Measurements from ENCODE around the gene BAZ1A.
"Not testable (repeated sequence)": the region's sequence is repeated elsewhere in the genome, so short reads cannot be mapped to it uniquely, and the experiment has no call there.

The BAZ1A gene

DNA sequence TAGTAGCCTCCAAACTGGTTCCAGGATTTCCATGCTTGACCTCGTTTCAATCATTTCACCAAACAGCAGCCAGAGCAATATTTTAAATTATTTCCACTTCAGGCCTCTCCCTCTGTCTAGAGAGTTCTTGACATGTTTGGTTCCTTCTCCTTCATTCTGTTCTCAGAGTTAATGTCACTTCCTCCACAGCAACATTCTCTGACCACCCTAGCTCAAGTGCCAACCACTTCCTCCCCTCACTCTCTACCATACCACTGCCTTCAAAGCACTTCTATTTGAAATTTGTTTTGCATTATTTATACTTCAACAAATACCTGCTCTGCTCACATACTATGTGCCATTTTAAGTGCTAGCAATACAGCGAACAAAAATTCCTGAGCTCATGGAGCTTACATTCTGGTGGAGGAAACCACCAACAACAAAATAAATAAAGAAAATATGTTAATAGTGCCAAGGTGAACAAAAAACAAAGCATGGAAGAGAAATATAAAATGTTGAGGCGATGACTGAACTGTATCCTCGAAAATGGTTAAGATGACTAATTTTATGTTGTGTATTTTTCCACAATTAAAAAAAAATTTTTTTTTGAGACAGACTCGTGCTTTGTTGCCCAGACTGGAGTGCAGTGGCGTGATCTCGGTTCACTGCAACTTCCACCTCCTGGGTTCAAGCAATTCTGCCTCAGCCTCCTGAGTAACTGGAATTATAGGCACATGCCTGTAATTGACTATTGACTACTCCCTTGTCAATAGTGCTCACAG, 17.3 kb downstream of the BAZ1A start:
- peak; percentile 20 for DNase-seq

DNA sequence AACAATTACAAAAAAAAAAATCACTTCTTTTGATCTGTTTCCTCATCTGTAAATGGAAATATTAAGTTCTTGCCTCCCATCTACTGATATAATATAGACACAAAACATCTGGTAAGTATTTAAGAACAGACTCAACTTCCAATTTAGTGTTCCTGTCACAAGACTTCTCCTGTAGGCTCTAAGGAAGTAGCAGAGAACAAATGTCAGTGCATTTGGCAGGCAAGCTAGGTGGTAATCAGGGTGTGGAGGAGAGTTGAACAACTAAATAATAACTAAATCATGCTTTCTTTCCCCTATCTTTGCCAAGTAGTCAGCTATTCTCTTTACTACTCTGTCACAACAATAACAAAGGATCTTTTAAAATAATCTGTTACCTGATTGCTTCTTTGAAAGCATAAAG, 22.1 kb downstream of the BAZ1A start:
- no peak for DNase-seq

DNA sequence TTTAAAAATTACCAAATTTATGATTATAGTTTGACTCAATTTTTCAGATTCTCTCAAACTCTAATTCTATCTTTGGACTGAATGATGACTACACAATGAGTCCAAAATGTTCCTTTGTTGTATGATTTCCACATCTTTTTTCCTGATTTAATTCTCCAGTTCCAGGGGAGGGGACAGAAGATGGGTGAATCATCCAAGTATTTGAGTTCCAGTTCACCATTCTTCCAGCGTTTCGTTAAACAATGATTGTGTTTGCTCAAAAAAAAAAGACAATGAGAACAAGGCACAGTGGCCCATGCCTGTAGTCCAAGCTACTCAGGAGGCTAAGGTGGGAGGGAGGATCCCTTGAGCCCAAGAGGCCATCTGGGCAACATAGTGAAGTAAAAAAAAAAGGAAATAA, 23.8 kb downstream of the BAZ1A start:
- DNase-seq, result no peak

DNA sequence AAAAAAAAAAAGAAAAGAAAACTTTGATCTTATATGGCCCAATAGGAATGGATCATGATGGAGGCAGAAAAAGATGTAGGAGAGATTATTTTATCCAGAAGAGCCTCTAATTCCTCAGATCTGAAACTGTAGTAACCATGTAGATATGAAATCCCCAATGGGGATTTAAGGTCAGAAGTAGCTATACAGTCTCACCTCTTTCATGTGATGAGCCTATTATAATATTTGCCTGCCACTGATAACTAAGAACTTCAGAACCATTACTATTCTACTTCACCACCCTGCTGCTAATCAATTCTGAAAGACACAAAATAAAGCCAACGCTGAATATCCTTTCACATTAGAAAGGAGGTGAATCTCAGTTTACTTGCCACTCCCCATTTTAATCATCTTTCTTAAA, 29.3 kb downstream of the BAZ1A start:
- no peak for DNase-seq

DNA sequence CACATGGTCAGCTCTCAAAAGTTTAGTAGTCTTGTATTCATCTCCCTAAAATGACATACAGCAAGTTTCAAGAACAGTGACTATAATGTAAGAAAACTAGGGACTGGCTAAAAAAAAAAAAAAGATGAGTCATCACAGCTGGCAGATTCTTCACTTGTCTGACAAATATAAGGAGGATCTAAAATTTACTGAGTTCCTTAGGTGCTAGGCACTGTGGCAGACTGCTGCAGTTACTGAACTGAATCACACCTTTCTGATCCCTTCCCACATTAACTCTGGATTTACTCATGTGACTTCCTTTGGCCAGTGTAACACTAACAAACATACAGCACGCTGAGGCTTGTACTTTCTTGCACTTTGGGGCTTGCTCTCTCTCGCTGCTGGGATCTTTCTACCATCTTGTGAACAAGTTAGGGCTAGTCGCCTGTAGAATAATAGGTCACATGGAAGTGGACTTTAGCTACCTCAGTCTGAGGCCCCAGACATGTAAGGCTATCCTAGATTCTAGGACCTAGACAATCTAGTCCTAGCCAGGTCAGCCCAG, 32.1 kb downstream of the BAZ1A start:
- DNase-seq, result no peak

DNA sequence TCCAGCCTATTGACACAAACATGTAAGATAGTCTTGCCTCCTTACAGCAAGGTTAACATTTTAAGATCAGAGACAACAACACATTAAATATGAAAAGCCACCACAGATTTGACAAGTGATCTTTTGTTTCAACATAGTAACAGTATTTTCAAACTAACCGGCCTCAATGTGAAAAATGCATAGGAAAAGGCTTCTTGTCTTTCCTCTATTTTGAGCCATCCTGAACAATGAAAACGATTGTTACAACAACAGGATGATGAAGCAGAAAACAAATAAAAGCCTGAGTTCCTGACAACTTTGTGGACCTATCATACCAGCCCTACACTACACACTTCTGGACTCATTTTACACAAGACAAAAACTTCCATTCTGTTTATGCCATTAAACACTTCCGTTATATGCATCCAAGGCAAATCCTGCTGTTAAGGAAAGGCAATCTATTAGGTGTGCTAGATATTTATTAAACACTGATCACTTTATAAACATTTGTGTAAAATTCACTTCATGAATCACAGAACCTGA, 37.3 kb downstream of the BAZ1A start:
- no peak for DNase-seq

DNA sequence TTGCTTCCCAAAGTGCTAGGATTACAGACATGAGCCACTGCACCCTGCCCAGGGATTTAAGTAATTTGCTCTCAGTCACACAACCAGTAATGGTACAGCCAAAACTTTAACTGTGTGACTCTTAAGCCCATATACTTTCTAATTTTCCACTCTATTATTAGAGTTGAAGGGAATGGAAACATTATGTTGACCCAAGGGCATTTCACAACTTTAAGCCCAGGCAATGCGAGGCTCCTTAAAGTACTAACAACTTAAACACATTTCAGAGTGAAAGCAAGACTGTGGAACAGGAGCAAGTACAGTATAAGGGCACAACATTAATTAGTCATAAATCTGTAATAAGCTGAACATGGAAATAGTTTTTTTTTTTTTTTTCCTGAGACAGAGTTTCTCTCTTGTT, 39.8 kb downstream of the BAZ1A start:
- no peak for DNase-seq

DNA sequence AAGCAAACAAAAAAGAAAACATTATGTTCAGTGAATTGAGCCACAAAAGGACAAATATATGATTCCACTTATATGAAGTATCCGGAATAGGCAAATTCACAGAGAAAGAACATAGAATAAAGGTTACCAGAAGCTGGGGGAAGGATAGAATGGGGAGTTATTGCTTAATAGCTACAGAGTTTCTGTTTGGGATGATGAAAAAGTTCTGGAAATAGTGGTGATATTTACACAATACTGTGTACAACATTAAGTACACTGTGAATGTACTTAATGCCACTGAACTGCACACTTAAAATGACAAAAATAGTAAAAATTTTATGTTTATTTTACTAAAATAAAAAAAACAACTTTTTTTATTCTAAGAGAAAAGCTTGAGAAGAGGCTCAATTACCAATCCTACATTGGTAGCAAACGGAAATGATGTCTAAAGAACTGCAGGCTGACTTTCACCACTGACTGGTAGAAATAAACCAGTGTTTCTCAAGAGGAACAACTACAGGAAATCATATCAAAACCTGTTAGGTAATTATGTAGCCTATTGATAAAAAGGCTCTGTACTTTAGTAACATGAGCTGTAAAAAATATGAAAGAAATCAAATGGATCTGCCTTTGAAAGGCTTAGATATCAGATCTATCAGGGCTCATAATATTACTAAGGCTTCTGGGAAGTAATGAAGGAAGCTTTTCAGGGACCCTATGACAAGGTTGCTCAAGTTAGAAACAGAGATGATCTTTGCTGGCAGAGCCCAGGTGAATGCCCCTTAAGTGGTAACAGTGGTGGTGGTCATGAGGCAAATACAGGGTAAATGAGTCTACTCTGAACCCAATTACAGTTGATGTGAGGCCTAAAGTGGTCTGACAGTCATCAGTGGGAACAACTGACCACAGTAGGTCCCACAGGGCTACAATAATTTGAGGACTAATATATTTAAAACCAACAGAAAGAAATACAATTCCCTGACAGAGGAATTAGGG, 41.3 kb downstream of the BAZ1A start:
- DNase-seq, result no peak

DNA sequence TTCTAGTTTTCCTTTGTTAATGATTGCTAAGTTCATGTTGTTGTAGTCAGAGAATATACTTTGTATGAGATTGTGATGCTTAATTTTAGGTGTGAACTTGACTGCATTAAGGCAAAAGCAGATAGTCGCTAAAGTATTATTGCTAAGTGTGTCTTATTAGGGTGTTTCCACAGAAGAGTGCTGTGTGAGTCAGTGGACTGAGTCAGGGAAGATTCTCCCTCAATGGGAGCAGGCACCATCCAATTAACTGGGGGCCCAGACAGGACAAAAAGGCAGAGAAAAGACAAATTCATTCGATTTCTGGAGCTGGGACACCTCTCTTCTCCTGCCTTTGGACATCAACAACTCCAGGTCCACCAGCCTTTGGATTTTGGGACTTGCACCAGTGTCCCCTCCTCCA, 48.5 kb downstream of the BAZ1A start:
- DNase-seq, result no peak

DNA sequence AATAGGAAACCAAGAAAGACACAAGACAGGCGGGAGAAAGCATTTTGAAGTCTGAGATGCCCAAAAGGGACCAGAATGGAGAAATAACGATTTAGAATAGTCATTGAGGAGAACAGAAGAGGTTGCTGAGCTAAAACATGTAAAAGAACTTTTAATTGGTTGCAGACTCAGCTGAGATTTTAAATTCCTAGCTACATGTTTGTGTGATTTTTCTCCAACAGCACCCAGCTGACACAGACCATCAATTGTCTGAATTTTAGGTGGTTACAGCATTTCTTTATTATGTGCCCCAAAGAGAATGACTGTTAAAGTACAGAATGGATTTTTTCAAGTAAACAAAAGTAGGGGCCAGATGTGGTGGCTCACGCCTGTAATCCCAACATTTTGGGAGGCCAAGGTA, 50.3 kb downstream of the BAZ1A start:
- no peak for DNase-seq

DNA sequence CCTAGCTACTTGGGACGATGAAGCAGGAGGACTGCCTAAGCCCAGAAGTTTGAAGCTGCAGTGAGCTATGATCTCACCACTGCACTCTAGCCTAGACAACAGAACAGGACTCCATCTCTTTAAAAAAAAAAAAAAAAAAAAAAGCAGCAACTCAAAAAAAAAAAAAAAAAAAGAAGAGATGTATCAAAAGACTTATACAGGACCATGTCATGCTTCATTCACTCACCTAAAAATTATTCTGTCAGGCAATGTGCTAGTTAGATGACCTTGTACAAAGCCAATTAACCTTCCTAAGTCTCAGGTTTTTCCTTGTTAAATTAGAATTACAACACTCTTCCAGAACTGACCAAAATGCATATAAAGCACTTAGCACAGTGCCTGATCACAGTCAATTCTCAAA, 50.9 kb downstream of the BAZ1A start:
- DNase-seq, result no peak

DNA sequence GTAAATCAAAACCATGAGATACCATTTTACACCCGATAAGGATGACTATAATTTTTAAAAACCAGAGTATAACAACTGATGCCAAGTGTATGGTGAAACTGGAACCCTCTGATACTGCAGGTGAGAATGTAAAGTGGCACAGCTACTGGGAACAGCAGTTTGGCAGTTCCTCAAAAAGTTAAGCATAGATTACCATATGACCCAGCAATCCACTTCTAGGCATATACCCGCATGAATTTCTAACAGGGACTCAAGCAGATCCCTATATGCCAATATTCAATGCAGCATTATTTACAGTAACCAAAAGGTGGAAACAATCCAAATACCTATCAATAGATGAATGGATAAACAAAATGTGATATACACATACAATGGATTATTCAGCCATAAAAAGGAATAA, 57.4 kb downstream of the BAZ1A start:
- DNase-seq, result no peak

DNA sequence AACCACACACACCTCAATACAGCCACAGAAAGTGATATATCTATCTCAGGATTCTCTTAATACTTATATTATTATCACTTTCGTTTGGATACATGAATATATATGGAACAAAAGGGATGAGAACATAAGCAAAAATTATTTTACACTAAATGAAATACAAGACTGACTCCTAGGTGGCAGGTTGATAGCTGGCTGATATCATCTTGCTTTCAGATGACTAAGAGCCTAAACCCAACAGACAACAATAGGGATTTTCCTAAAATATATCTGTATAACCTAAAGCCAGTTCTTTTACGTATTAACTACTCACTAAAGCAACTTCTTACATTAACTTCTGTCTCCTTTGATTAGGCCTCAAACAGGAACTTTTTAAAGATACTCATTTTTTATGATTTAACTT, 65.1 kb downstream of the BAZ1A start:
- no peak for DNase-seq

DNA sequence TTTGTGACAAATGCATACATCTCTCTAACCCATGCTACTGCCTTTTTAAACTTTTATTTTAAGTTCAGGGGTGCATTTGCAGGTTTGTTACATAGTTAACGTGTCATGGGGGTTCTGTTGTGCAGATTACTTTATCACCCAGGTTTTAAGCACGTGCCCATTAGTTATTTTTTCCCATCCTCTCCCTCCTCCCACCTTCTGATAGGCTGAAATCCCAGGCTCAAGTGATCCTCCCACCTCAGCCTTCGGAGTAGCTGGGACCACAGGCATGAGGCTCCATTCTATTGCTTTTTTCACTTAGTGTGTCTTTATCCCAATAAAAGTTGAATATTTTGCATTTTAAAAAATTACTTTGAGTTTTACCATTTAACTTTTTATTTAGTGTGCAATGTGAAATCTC, 68.9 kb downstream of the BAZ1A start:
- no peak for DNase-seq

DNA sequence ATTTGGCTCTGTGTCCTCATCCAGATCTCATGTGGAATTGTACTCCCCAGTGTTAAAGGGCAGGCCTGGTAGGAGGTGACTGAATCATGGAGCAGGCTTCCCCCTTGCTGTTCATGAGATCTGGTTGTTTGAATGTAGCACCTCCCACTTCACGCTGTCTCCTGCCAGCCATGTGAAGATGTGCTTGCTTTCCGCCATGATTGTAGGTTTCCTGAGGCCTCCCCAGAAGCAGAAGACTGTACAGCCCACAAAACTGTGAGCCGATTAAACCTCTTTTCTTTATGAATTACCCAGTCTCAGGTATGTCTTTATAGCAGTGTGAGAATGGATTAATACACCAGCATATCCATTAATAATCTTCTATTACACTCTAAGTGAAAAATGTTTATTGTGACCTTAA, 70.2 kb downstream of the BAZ1A start:
- DNase-seq, result no peak

DNA sequence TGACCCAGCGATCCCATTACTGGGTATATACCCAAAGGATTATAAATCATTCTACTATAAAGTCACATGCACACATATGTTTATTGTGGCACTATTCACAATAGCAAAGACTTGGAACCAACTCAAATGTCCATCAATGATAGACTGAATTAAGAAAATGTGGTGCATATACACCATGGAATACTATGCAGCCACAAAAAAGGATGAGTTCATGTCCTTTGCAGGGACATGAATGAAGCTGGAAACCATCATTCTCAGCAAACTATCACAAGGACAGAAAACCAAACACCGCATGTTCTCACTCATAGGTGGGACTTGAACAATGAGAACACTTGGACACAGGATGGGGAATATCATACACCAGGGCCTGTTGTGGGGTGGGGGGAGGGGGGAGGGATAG, 76.3 kb downstream of the BAZ1A start:
- not testable (repeated sequence) for DNase-seq

DNA sequence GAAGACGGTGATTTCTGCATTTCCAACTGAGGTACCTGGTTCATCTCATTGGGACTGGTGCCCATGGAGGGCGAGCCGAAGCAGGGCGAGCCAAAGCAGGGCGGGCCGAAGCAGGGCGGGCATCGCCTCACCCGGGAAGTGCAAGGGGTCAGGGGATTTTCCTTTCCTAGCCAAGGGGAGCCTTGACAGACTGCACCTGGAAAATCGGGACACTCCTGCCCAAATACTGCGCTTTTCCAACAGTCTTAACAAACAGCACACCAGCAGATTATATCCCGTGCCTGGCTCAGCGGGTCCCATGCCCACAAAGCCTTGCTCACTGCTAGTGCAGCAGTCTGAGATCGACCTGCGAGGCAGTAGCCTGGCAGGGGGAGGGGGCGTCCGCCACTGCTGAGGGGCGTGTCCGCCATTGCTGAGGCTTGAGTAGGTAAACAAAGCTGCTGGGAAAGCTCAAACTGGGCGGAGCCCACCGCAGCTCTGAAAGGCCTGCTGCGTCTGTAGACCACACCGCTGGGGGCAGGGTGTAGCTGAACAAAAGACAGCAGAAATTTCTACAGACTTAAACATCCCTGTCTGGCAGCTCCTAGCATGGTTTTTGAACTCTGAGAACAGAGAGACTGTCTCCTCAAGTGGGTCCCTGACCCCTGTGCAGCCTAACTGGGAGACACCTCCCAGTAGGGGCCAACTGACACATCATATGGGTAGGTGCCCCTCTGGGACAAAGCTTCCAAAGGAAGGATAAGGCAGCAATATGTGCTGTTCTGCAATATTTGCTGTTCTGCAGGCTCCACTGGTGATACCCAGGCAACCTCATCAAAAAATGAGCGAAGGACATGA, 77.2 kb downstream of the BAZ1A start:
- peak; percentile 4 for DNase-seq

DNA sequence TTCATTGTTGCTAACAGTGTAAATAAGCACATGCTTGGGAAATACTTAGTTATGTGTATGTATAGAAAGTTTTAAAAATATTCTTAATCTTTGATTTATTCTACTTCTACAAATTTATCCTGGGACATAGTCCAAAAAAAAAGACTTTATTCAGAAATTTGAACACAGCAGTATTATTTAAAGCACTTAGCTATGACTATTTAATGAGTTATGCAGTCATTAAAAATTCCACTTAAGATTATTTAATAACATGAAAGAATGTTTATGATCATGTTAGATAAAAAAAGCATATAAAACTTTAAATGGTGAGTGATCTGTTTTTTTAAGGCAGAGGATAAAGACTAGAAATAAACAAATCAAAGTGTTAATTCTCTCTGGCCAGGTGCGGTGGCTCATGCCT, 78.3 kb downstream of the BAZ1A start:
- no peak for DNase-seq

DNA sequence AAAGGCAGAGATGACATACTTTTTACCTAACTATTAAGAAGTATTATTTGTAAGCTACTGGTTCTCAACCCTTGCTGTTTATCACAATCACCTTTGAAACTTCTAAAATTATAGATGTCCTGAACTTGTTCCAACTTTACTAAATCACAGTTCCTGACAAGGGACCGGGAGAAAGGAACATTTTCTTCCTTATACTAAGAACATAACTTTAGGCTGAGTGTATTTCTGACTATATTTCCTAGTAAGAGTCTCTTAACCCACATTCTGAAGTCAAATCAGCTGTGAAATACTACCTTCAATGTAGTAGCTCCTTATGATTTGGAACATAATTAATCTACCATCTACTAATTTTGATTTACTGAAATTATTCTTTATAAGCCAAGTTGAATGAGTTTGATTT, 80.2 kb downstream of the BAZ1A start:
- no peak for DNase-seq

DNA sequence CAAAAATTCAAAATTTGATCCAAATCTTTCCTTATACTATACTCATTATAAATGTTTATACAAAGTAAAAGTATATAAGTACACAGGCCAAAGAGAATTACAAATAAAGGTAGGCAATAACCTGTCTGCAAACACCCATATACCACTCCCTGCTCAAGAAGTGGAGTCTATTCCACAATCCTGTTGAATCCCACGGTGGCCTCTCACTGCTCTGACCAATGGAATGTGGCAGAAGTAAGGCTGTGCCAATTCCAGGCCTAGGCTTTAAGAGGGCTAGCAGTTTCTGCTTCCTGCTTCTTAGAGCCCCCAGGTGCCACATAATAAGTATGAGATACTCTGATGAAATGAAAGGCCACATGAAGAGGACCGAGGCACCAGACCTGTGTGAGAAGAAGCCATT, 80.9 kb downstream of the BAZ1A start:
- no peak for DNase-seq

DNA sequence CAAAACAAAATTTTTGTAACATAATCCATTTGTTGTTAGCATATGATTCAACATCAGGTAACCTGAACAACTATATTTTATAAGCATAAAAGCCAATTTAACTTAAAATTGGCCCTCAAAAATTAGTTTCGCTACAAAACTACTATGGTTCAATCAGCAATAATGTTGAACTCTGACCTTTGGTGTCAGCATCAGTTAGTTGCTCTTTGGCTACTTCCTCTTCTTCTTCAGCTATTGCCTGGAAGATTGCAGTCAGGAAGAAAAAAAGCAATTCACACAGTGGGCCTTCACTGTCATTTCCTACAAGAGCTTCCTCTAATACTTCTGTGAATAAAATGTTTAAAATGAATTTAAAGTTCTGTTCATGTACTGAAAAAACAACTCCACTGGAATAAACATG, 82.6 kb downstream of the BAZ1A start:
- no peak for DNase-seq

DNA sequence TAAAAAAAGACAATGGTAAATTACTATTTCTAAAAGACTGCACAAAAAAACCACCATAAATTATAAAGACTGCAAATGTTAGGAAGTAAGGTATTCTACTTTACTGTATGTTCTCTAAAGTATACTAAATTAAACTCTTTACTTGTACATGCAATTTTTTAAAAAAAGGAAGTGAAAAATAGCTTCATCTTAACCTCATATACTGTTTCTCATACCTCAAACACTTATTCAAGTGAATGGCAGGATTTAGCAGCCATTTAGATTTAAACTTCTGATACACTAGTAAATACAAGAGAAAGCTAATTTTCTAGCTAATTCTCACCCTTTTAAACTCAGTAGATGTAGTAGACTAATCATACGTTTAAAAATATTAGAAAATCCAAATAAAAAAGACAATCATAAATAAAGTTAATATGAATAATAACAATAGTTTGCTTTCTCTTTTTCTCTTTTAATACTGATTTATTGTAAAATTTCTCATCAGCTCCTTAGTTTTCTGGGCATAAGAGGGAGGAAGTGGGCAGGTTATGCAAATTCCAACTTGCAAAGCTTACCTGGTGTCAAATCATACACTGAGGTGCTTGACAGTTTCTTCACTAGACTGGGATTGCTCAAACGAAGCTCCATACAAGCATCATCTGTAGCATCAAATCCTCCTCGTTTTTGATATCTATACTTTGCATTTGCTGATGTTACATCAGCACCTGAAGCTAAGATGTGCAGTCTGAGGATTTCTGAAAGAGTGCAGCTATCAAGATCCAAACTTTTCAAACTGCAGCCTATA, 89.7 kb downstream of the BAZ1A start:
- no peak for DNase-seq
